Transverse colon (tissue), 4 donors: ENCODE results near the gene GNG12.

ENCODE experiments used
- EP300 ChIP-seq: sonication (generic); formaldehyde crosslinking; IDR thresholded peaks from one replicate; pipeline ENCODE4 v1.6.1; 2017; ENCODE audit warnings: antibody characterized with exemption, low read depth
- POLR2A ChIP-seq: fragments of 450-650 bp; IDR thresholded peaks from one replicate; pipeline ENCODE4 v1.6.1; 2016; ENCODE audit warnings: antibody characterized with exemption, mild to moderate bottlenecking, moderate library complexity
- POLR2AphosphoS5 ChIP-seq, 3 donors: sonication (generic); formaldehyde crosslinking; IDR thresholded peaks; one replicate each; pipeline ENCODE4 v1.6.1; 2016; ENCODE audit warnings: antibody characterized with exemption in 3 of 3
- TF ChIP-seq, protein P1 (sequence below), 5 experiments: fragments of 200-600 bp in 3 of 5; fragments of 450-650 bp in 2 of 5; sonication (generic) in 3 of 5; IDR thresholded peaks; 1 replicate in 2 of 5; 2 replicates in 3 of 5; pipeline ENCODE4 v1.5.1; 2016 to 2017; ENCODE audit warnings: antibody characterized with exemption in 5 of 5, inconsistent platforms in 3 of 5, mild to moderate bottlenecking in 2 of 5, moderate library complexity in 1 of 5

DNA sequence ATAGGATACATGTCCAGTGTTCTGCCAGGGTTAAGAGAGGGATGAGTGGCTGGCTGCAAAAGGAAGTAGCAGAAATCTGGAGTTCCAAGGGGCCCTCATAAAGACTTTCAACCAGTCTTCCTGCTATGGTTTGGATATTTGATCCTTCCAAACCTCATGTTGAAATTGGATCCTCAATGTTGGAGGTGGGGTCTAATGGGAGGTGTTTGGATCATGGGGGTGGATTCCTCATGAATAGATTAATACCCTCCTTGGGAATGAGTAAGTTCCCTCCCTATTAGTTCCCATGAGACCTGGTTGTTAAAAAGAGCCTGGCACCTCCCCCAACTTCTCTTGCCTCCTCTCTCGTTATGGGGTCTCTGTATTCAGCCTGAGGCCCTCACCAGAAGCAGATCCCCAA, 10.1 kb upstream of the GNG12 start:
- TF ChIP-seq, protein P1, sequence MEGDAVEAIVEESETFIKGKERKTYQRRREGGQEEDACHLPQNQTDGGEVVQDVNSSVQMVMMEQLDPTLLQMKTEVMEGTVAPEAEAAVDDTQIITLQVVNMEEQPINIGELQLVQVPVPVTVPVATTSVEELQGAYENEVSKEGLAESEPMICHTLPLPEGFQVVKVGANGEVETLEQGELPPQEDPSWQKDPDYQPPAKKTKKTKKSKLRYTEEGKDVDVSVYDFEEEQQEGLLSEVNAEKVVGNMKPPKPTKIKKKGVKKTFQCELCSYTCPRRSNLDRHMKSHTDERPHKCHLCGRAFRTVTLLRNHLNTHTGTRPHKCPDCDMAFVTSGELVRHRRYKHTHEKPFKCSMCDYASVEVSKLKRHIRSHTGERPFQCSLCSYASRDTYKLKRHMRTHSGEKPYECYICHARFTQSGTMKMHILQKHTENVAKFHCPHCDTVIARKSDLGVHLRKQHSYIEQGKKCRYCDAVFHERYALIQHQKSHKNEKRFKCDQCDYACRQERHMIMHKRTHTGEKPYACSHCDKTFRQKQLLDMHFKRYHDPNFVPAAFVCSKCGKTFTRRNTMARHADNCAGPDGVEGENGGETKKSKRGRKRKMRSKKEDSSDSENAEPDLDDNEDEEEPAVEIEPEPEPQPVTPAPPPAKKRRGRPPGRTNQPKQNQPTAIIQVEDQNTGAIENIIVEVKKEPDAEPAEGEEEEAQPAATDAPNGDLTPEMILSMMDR (IDR thresholded peaks at IDR 0.05) = no peak
- no peak for TF ChIP-seq EP300
- no peak for TF ChIP-seq POLR2A
- TF ChIP-seq POLR2AphosphoS5 (IDR thresholded peaks at IDR 0.05) = no peak
